HG02798 (cell line): ENCODE data around the gene FMN2.
A peak's percentile ranks its signal among the peaks of the same experiment; 100 is the strongest.
"Not testable (repeated sequence)": the region's sequence is repeated elsewhere in the genome, so short reads cannot be mapped to it uniquely, and the experiment has no call there.

Experiments used
- ATAC-seq: cut with Tn5 transposase; IDR thresholded peaks from one replicate; pipeline ENCODE4 v1.9.1; 2021; ENCODE audit warnings: mild to moderate bottlenecking; ENCODE audit not compliant: unreplicated experiment, poor library complexity

Gene FMN2

DNA sequence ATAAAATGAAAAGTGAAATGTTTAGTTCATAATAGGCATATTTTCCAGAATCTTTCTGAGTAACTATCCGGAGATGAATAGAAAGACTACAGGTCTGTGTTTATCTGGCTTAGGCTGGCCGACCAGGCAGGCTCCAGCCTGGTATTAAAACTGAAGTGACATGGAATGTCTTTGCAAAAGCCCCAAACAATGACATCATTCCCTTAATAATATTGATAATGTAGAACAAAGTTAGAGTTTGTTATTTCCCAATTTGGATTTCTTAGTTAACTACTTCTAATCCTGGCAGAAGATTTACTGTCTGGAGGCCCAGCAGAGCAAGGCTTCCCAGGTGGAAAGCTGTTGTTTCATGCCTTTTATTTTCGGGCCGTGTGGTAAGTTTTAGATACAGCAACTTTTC is 312.6 kb downstream of the FMN2 start:
- ATAC-seq = no peak

DNA sequence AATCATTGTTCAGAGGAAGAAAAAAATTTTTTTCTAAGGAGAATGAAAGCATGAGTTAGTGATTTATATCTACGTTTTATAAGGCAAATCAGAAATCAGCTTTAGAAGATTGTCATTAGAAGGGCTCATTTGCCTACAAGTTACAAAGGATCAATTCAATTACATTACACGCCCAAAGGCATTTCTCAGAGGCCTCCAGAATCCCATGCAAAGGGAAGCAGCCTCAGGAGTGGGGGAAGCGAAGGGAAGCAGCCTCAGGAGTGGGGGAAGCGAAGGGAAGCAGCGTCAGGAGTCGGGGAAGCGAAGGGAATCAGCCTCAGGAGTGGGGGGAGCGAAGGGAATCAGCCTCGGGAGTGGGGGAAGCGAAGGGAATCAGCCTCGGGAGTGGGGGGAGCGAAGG is 314.1 kb downstream of the FMN2 start:
- ATAC-seq = no peak

DNA sequence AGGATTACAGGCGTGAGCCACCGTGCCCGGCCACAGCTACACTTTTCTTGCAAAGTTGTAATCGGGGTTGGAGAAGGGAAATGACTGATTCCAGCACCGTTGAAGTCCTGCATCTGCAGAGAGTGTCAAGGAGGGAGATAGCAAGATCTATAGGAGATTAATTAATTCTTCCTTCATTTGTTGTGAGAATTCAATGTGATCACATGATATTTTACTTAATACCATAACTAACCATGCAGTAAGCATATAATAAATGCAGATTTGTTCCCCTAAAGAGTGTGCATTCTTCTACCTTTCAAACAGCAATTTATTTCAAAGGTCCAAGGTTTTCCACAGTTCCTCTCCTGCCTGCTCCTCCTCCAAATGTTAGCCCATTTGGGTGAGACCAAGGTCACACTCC is 315.7 kb downstream of the FMN2 start:
- ATAC-seq = no peak

DNA sequence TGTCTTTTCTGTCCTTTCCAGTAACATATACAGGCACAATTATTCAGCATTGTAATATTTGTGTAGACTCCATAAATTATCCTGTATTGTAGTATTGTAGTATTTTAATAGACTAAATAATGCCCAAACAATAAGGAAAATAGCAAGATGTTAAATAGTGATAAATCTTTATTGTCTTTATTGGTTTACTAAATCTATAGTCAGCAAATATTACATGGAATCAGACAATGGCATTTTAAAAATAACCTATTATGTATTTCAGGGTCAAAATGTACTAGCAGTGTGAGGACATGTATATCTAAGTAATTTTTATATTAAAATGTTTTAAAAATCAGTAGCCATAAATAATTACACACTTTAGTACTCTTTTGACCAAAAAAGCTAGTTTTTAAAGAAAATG is 317.9 kb downstream of the FMN2 start:
- ATAC-seq = no peak

- ATAC-seq = no peak
Observed at GRCh38 chr1:240413732-240414131, 322.0 kb downstream of the FMN2 start.

GRCh38 chr1:240414237-240414636 is 322.6 kb downstream of the FMN2 start:
- ATAC-seq = no peak

DNA sequence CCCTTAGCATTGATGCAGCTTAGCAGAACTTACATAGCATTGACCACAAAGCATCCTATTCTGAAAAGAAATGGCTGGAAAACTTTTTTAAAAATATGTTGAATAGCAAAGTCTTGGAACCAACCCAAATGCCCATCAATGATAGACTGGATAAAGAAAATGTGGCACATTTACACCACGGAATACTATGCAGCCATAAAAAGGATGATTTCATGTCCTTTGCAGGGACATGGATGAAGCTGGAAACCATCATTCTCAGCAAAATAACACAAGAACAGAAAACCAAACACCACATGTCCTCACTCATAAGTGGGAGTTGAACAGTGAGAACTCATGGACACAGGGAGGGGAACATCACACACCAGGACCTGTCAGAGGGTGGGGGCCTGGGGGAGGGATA is 323.3 kb downstream of the FMN2 start:
- ATAC-seq = not testable (repeated sequence)

GRCh38 chr1:240415532-240415931 is 323.8 kb downstream of the FMN2 start:
- no peak for ATAC-seq

DNA sequence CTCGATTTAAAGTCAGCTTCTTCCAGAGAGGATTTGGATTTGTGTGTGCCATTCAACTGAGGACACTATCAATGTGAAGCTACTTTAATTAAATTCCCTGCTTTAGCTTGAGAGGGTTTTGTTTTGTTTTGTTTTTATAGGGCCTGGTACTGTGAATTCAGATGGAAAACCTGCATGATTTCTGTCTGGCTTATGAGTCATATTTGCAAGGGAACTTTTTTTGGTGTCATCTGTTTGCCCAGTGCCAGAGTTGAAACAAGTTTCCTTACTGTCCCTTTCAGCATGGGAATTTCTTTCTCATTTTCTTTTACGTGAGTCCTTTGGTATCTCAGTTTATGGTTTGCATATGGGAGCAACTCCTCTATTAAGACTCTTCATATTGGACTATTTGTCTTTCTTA is 325.6 kb downstream of the FMN2 start:
- ATAC-seq = no peak

DNA sequence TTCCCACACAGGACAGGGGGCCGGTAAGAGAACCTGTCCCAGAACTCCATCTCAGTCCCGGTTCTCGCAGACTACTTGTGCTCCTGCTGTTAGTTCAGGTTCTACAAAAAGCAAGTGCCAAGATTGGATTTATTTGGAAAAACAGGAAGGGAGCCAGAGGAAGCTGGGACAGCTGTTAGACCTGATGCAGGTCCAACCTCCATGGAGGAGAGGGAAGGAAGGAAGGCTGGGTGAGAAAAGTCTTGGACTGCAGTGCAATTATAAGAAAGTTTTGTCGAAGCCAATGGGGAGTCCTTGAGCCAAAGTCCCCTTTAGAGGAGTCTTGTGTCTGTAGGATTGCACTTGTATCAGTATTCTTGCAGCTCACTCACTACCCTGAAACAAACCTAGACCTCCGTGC is 329.1 kb downstream of the FMN2 start:
- no peak for ATAC-seq

DNA sequence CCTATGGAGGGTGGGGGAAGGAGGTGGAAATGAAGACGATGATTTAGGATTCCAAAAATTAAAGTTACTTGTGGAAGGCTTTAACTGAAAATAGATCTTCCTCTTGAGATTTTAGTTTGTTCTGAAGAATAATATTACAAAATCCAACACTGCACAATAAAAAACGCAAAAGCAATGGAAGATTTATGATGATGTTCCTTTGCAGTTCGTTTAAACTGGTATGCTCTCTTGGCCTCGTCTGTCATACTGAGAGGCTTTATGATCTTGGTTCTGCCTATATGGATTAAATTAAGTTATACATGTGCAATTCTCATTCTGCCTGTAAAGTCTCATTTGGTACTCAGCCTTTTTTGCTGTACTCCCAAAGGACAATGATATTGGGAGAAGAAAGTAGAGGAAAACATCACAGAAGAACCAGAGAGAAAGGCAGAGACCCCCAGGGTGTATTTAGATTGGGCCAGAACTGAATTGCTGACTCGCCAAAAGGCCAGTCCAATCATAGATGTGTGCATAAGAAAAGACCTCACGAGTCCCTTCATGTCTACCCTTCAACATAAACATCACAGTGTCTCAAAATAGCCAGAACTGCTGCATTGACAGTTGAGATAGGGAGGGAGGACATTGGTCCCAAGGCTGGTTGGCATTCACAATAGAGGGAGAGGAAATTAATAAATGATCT is 331.7 kb downstream of the FMN2 start:
- ATAC-seq = no peak

- no peak for ATAC-seq
Observed at GRCh38 chr1:240424740-240425464, 333.2 kb downstream of the FMN2 start.

DNA sequence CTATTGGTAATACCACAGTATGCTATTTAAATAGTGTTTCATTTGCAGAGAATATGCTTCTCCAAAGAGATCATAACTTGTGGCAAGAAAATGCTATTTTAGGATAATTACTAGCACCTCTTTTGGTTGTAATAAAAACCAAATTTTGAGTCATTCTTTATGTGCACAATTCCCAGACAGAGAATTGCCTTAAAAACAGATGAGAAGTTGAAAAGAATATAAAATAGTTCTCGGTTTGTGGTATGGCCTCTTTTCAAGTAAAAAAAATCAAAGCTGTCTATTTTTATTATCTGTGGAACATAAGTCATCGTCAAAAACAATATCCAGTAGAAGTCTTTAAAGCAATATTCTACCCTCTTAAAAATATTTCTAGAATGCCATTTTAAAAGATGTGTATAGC is 334.4 kb downstream of the FMN2 start:
- ATAC-seq = no peak

DNA sequence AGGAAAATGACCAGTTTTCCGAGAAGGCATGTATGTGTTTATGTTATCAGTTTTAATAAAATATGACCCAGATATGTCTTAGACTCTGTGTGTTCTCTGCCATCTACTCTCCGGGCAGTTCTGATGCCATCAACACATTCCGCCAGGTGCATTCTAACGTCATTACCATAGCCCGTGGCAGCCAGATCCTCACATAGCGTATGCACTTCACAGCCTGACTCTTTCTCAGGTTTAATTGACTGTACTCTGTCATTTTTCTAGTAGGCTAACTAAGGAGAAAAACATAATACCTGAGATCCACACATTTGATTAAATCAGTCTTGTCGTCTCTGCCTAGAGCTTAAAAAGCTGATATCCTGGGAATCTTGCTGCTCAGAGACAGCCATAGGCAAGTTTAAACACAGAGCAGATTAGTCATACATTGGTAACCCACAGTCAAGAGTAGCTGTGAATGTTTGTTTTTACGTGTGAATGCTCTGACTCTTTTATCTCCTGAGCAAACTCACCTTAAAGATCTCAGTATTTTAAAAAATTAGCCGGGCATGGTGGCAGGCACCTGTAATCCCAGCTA is 344.4 kb downstream of the FMN2 start:
- no peak for ATAC-seq

GRCh38 chr1:240441669-240442068 is 350.0 kb downstream of the FMN2 start:
- ATAC-seq = no peak

DNA sequence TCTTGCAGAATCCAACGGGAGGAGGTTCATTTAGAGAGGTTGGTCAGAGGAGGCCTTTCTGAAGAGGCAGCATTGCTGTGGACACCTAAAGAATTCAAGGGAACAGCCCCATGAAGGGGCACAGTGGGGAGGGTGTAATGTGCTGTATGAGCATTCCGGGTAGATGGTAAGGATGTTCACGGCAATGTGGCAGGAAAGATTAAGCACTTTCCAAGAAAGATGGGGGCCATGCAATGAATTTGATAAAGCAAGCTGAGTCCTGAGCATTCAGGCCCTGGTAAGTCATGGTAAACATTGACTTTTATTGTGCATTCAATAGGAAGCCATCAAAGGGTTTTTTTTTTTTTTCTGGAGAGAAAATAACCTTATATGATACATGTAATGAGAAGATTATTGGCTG is 353.7 kb downstream of the FMN2 start:
- no peak for ATAC-seq

DNA sequence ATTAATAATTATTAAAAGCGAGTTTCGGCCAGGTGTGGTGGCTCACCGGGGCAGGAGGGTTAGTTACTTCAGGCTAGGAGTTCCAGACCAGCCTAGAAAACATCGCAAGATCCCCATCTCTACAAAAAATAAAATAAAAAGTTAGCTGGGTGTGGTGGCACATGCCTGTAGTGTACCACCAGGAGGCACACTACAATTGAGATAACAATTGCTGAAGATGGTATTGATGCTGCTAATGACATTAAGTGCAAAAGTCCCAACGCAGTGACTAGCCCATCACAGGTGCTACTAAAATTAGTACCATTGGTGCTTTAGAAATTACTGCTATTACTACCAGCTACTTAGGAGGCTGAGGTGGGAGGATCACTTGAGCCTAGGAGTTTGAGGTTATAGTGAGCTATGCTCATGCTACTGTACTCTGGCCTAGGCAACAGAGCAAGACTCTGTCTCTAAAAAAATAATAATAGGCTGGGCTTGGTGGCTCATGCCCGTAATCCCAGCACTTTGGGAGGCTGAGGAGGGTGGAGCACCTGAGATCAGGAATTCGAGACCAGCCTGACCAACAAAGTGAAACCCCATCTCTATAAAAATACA is 363.6 kb downstream of the FMN2 start:
- ATAC-seq = peak; percentile 67

- ATAC-seq = no peak
Observed at GRCh38 chr1:240457203-240457602, 365.5 kb downstream of the FMN2 start.

GRCh38 chr1:240462277-240462676 is 370.6 kb downstream of the FMN2 start:
- ATAC-seq = no peak

DNA sequence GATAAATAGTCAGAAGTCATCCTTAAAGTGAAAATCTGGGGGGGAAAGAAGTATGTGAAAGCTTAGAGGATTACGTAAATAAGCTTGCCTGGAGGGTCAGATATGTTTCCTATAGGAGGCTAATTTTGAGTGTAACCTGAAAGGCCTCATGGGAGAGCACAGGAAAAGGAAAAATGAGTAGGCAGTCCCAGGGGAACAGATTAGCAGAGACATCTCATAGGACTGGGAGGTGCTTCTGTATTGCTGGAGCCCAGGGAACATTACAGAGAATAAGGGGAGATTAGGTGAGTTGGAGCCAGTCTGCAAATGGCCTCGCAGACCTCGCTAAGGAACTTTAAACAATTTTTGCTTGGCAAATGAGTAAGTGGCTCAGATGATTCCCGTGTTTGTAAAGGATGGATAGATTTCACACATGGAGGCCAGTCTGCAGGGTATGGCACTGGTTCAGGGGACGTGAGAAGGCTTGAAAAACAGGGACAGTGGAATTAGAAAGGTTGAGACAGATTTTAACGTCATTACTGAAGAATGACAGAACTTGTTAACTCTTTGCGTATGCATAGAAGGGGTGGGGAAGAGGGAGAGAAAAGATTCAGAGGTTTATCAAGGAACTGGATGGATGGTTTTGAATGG is 371.2 kb downstream of the FMN2 start:
- no peak for ATAC-seq

- no peak for ATAC-seq
Observed at GRCh38 chr1:240464099-240464498, 372.4 kb downstream of the FMN2 start.
